H4 (cell line): ENCODE results near the gene NCBP2. TPM values are rescaled to one million over a fixed set of nuclear protein-coding genes. Genes with fewer than 3 reads are reported as not detected.

Source experiments
- total RNA-seq: library from RNA; depleted of rRNA; stranded (reverse); fragments of >200 nt; shearing (Covaris generic); gene quantifications from 2 replicates; pipeline ENCODE4 v1.2.3, GENCODE V29; 2014; rRNA removed

NCBP2 gene
- total RNA-seq, 1 experiment from 2014 or later: 116 TPM

Other genes starting within 250 kb of the NCBP2 start
- gene CEP19, start 230.3 kb downstream of the NCBP2 start, total RNA-seq: 5.4 and 6.2 TPM in 2 replicates
- 34.1 and 57.3 TPM in 2 replicates for gene PIGX, start 230.2 kb downstream of the NCBP2 start, total RNA-seq
- 24.8 and 51.3 TPM in 2 replicates for gene PAK2, start 202.7 kb downstream of the NCBP2 start, total RNA-seq
- gene SENP5, start 74.6 kb downstream of the NCBP2 start, total RNA-seq: 23.1 and 28.4 TPM in 2 replicates
- 0.89 and 1.7 TPM in 2 replicates for gene PIGZ, start 26.3 kb upstream of the NCBP2 start, total RNA-seq
- gene MELTF, start 87.3 kb upstream of the NCBP2 start, total RNA-seq: 4.9 and 7.0 TPM in 2 replicates